22Rv1 (cell line): ENCODE data around the gene SLIT3.

Experiments used
- H3K27ac ChIP-seq: fragments of 450-650 bp; 2 replicates; pipeline ENCODE4 v1.5.1; 2017
- ZFX ChIP-seq: fragments of 450-650 bp; IDR thresholded peaks from 2 replicates; pipeline ENCODE4 v1.6.1; 2017; ENCODE audit warnings: antibody characterized with exemption, borderline replicate concordance
- TF ChIP-seq, protein P1 (sequence below): fragments of 450-650 bp; IDR thresholded peaks from 2 replicates; pipeline ENCODE4 v1.5.1; 2017; ENCODE audit warnings: mild to moderate bottlenecking

The SLIT3 gene

GRCh38 chr5:169098331-169099121 lies 202.4 kb downstream of the SLIT3 start:
- TF ChIP-seq, protein P1, sequence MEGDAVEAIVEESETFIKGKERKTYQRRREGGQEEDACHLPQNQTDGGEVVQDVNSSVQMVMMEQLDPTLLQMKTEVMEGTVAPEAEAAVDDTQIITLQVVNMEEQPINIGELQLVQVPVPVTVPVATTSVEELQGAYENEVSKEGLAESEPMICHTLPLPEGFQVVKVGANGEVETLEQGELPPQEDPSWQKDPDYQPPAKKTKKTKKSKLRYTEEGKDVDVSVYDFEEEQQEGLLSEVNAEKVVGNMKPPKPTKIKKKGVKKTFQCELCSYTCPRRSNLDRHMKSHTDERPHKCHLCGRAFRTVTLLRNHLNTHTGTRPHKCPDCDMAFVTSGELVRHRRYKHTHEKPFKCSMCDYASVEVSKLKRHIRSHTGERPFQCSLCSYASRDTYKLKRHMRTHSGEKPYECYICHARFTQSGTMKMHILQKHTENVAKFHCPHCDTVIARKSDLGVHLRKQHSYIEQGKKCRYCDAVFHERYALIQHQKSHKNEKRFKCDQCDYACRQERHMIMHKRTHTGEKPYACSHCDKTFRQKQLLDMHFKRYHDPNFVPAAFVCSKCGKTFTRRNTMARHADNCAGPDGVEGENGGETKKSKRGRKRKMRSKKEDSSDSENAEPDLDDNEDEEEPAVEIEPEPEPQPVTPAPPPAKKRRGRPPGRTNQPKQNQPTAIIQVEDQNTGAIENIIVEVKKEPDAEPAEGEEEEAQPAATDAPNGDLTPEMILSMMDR: no peak
- TF ChIP-seq ZFX: no peak
- no peak overlapping the region for H3K27ac ChIP-seq

- no peak for TF ChIP-seq ZFX
- TF ChIP-seq, protein P1: no peak
- H3K27ac ChIP-seq: no peak overlapping the region
These were observed 203.3 kb downstream of the SLIT3 start for GRCh38 chr5:169097374-169098326.

GRCh38 chr5:169095976-169096375 lies 205.0 kb downstream of the SLIT3 start:
- TF ChIP-seq, protein P1: no peak
- TF ChIP-seq ZFX: no peak
- H3K27ac ChIP-seq: no peak overlapping the region

GRCh38 chr5:169095410-169095960 lies 205.5 kb downstream of the SLIT3 start:
- TF ChIP-seq, protein P1: no peak
- no peak for TF ChIP-seq ZFX
- no peak overlapping the region for H3K27ac ChIP-seq

DNA sequence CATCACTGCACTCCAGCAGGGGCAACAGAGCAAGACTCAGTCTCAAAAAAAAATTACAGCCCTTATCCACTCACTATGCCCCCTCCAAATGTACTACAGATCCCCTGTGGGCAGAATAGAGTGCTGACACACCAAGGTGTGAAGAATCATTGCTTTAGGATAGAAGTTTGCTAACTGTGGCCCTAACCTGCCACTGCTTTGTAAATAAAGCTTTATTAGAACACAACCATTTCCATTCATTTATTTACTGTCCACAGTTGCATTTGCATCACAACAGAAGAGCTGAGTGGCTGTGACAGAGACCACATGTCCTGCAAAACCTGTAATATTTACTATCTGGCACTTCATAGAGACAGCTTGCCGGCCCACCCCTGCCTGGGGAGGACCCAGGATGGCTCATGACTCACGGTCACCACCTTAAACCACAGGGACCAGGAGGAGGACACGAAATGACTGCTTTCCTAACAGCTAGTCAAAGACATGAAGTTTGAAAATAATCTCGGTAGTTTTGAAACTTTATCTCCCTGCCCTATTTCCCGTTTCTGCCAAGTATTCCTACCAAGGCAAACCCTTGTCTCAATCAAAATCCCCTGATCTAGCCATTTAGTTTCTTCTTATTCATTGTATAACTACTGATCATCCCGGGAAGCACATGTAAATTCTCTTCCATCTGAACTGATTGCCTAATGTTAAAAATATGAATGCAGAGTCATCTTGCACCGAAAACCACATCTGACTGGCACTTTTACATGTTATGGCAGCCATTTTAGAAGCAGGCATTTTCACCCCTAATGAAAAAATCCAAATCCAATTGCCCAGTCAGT lies 206.1 kb downstream of the SLIT3 start:
- no peak for TF ChIP-seq ZFX
- TF ChIP-seq, protein P1: no peak
- H3K27ac ChIP-seq: no peak overlapping the region

DNA sequence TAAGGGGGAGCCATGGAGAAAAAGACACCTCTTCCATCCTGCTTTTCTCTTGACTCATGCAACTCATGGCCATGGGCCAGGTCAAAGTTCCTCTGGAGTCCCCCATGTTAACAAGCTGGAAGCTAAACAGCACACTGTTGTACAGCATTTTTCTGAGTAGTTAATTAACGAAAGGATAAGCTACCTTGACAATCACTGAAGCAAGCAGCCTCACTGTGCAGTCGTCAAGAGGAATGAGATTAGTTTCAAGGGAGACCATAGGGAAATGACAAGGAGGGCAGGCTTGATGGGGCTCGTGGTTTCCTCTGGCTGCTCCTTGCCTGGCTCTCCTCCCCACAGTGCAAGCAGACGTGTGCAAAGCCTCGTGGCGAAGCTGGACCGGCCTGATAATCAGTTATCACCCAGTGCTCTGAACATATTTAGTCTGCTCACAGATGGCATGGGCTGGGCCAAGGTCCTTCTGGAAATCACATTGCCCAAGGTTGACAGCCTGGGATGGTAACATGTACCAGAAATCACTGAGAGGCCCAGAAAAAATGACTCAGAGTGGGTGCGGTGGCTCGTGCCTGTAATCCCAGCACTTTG lies 209.5 kb downstream of the SLIT3 start:
- TF ChIP-seq ZFX: no peak
- TF ChIP-seq, protein P1: no peak
- H3K27ac ChIP-seq: no peak overlapping the region
